OCI-LY1 (cell line): ENCODE results near the gene LCN2.
"Not testable (repeated sequence)": the region's sequence is repeated elsewhere in the genome, so short reads cannot be mapped to it uniquely, and the experiment has no call there.

Experiments
- H2AFZ ChIP-seq: fragments of 200-600 bp; sonication (generic), shearing (Covaris generic); 2 replicates; pipeline ENCODE4 v1.6.0; 2014; ENCODE audit warnings: antibody characterized with exemption, mild to moderate bottlenecking, low read length
- H3F3A ChIP-seq: fragments of 200-600 bp; sonication (generic), shearing (Covaris generic); 2 replicates; pipeline ENCODE4 v1.6.0; 2014; ENCODE audit warnings: mild to moderate bottlenecking, antibody characterized with exemption, low read length, moderate library complexity; ENCODE audit not compliant: insufficient read depth
- H3K27ac ChIP-seq: fragments of 200-600 bp; sonication (generic); 2 replicates; pipeline ENCODE4 v1.5.1; 2014; ENCODE audit warnings: low read length, mixed run types, mild to moderate bottlenecking, low read depth; ENCODE audit not compliant: poor library complexity, severe bottlenecking
- H3K27me3 ChIP-seq: fragments of 200-600 bp; sonication (generic); 2 replicates; pipeline ENCODE4 v1.6.0; 2014; ENCODE audit warnings: antibody characterized with exemption, mild to moderate bottlenecking, low read length, moderate library complexity; ENCODE audit not compliant: insufficient read depth
- H3K36me3 ChIP-seq: fragments of 200-600 bp; sonication (generic); 2 replicates; pipeline ENCODE4 v1.6.1; 2014; ENCODE audit warnings: mild to moderate bottlenecking, antibody characterized with exemption, low read length, moderate library complexity, mixed read lengths; ENCODE audit not compliant: insufficient read depth
- H3K4me1 ChIP-seq: fragments of 200-600 bp; sonication (generic); 2 replicates; pipeline ENCODE4 v1.5.1; 2014; ENCODE audit warnings: mild to moderate bottlenecking, low read length, moderate library complexity; ENCODE audit not compliant: insufficient read depth, severe bottlenecking
- H3K4me2 ChIP-seq: fragments of 200-600 bp; sonication (generic), shearing (Covaris generic); 2 replicates; pipeline ENCODE4 v1.6.1; 2014; ENCODE audit warnings: low read length
- H3K4me3 ChIP-seq: fragments of 200-600 bp; sonication (generic); 2 replicates; pipeline ENCODE4 v1.5.1; 2014; ENCODE audit warnings: low read length, low read depth, mild to moderate bottlenecking, mixed read lengths; ENCODE audit not compliant: poor library complexity, severe bottlenecking
- H3K79me2 ChIP-seq: fragments of 200-600 bp; shearing (Covaris generic); 2 replicates; pipeline ENCODE4 v1.6.1; 2016; ENCODE audit warnings: mixed run types, low read length, mixed read lengths; ENCODE audit not compliant: insufficient read depth
- H3K9ac ChIP-seq: fragments of 200-600 bp; sonication (generic), shearing (Covaris generic); 2 replicates; pipeline ENCODE4 v1.6.1; 2014; ENCODE audit warnings: mild to moderate bottlenecking, low read length, mixed read lengths
- H3K9me2 ChIP-seq: fragments of 200-600 bp; sonication (generic), shearing (Covaris generic); 2 replicates; pipeline ENCODE4 v1.6.1; 2014; ENCODE audit warnings: low read depth, mild to moderate bottlenecking, low read length, mixed read lengths
- H3K9me3 ChIP-seq: fragments of 200-600 bp; shearing (Covaris generic); 2 replicates; pipeline ENCODE4 v1.6.1; 2014; ENCODE audit warnings: low read length, mixed read lengths
- H4K20me1 ChIP-seq: fragments of 200-600 bp; sonication (generic), shearing (Covaris generic); 2 replicates; pipeline ENCODE4 v1.6.0; 2016; ENCODE audit warnings: mild to moderate bottlenecking, low read length; ENCODE audit not compliant: insufficient read depth
- EZH2 ChIP-seq: fragments of 200-600 bp; sonication (generic), shearing (Covaris generic); IDR thresholded peaks from 2 replicates; pipeline ENCODE4 v1.8.0; 2017; ENCODE audit warnings: borderline replicate concordance, mixed run types, mild to moderate bottlenecking, antibody characterized with exemption, low read length, moderate library complexity, mixed read lengths
- TF ChIP-seq, protein P1 (sequence below): fragments of 200-600 bp; sonication (generic), shearing (Covaris generic); IDR thresholded peaks from 2 replicates; pipeline ENCODE4 v1.5.1; 2017; ENCODE audit warnings: mild to moderate bottlenecking, antibody characterized with exemption, low read length, moderate library complexity, mixed read lengths

Gene LCN2

DNA sequence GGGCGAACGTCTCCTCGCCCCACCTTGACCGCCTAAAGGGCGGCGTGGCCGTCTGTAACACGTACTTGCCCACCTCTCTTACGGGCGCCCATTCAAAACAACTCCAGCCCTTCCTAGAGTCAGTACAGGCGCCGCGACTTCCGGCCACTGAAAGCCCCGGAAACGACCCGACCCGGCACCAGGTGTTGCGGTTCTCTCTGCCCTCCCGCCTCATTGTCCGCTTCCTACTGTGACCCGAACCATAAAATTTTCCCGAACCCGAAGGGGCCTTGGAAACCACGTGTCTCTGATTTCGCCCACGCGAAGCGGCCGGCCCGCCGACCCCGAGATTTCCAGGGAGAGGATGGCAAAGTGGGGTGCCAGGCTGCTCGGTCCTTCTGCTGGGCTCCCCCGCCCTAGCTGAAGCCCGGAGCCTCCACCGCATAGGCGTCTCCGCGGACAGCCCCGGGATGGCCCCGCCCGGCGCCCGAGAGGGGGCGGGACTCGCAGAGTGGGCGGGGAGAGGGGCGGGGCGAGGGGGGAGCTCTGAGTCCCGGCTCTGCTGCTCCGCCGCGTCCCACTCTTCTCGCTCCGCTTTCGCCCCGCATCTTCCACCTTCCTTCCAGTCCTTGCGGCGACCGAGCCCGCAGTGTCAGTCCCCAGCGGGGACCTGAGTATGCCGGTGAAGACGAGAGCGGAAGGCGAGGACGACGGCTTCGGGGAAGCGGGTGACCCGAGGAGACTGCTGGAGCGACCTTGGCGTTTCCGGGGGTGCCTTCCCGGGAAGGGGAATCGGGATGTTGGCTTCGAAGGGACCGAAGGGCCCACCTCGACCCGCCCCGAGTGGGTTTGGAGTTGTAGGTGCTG, 21.0 kb upstream of the LCN2 start:
- TF ChIP-seq, protein P1, sequence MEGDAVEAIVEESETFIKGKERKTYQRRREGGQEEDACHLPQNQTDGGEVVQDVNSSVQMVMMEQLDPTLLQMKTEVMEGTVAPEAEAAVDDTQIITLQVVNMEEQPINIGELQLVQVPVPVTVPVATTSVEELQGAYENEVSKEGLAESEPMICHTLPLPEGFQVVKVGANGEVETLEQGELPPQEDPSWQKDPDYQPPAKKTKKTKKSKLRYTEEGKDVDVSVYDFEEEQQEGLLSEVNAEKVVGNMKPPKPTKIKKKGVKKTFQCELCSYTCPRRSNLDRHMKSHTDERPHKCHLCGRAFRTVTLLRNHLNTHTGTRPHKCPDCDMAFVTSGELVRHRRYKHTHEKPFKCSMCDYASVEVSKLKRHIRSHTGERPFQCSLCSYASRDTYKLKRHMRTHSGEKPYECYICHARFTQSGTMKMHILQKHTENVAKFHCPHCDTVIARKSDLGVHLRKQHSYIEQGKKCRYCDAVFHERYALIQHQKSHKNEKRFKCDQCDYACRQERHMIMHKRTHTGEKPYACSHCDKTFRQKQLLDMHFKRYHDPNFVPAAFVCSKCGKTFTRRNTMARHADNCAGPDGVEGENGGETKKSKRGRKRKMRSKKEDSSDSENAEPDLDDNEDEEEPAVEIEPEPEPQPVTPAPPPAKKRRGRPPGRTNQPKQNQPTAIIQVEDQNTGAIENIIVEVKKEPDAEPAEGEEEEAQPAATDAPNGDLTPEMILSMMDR = no peak
- TF ChIP-seq EZH2 = no peak
- Histone ChIP-seq H3K27ac (peak overlapping the region; percentile 88), H3F3A (no peaks in the 10 kb centered on the region), H3K36me3 (peaks cover 14% of the 10 kb centered on the region), H3K4me1 (peaks cover 26% of the 10 kb centered on the region), H3K79me2 (peaks cover 10% of the 10 kb centered on the region), H2AFZ (no peak overlapping the region), H3K4me2 (peak overlapping the region; percentile 94), H3K4me3 (peak overlapping the region; percentile 92), H3K9me2 (no peaks in the 10 kb centered on the region), H4K20me1 (no peaks in the 10 kb centered on the region), H3K9ac (peak overlapping the region; percentile 88), H3K27me3 (no peaks in the 10 kb centered on the region), H3K9me3 (no peaks in the 10 kb centered on the region)

GRCh38 chr9:128128836-128129590, 20.2 kb upstream of the LCN2 start:
- TF ChIP-seq, protein P1 = no peak
- no peak for TF ChIP-seq EZH2
- Histone ChIP-seq H3K9me3 (no peaks in the 10 kb centered on the region), H3K27ac (no peak overlapping the region), H3K4me2 (peak overlapping the region; percentile 94), H3K27me3 (no peaks in the 10 kb centered on the region), H3K9me2 (no peaks in the 10 kb centered on the region), H3K36me3 (peaks cover 9% of the 10 kb centered on the region; the same call in 1 of the 2 replicates), H2AFZ (no peak overlapping the region), H3K4me1 (peaks cover 26% of the 10 kb centered on the region), H3K79me2 (peaks cover 10% of the 10 kb centered on the region), H3K9ac (peak overlapping the region; percentile 88), H4K20me1 (no peaks in the 10 kb centered on the region), H3F3A (no peaks in the 10 kb centered on the region), H3K4me3 (peak overlapping the region; percentile 92)

GRCh38 chr9:128129976-128130590, 19.2 kb upstream of the LCN2 start:
- H3K4me3 ChIP-seq, H3K9me2 ChIP-seq, H2AFZ ChIP-seq, H3F3A ChIP-seq, H3K27ac ChIP-seq, H3K36me3 ChIP-seq, H3K4me2 ChIP-seq, H3K27me3 ChIP-seq, H3K9ac ChIP-seq, H3K9me3 ChIP-seq, H4K20me1 ChIP-seq: not testable (repeated sequence)
- TF ChIP-seq, protein P1 = 0 out of 2 replicates have a peak, but pooled peaks have one; percentile 8
- Histone ChIP-seq H3K4me1 (peaks cover 26% of the 10 kb centered on the region), H3K79me2 (peaks cover 10% of the 10 kb centered on the region)

GRCh38 chr9:128130651-128131050, 18.6 kb upstream of the LCN2 start:
- not testable (repeated sequence) for H4K20me1 ChIP-seq, H3K27me3 ChIP-seq, H3K4me3 ChIP-seq, H2AFZ ChIP-seq, H3K4me2 ChIP-seq, H3K27ac ChIP-seq, H3K9me2 ChIP-seq, H3F3A ChIP-seq, H3K9ac ChIP-seq, H3K36me3 ChIP-seq, H3K9me3 ChIP-seq
- Histone ChIP-seq H3K4me1 (peaks cover 21% of the 10 kb centered on the region), H3K79me2 (peaks cover 10% of the 10 kb centered on the region)

GRCh38 chr9:128131346-128131745, 17.9 kb upstream of the LCN2 start:
- H4K20me1 ChIP-seq, H3K9ac ChIP-seq, H3K4me3 ChIP-seq, H3F3A ChIP-seq, H3K9me2 ChIP-seq, H3K79me2 ChIP-seq, H3K36me3 ChIP-seq, H2AFZ ChIP-seq, H3K27me3 ChIP-seq, H3K27ac ChIP-seq, H3K4me2 ChIP-seq, H3K9me3 ChIP-seq: not testable (repeated sequence)
- peaks cover 14% of the 10 kb centered on the region for H3K4me1 ChIP-seq
